Activated CD4-positive, alpha-beta T cell treated with anti-CD3 and anti-CD28 coated beads, Interleukin-2, amount 50 U/mL, for 16 hours (primary cell): ENCODE measurements around the gene DNAJB12.

Source experiments
- DNase-seq: peaks from one replicate; pipeline ENCODE4 v3.0.0-alpha.2; 2020

DNAJB12 gene

GRCh38 chr10:72283131-72283530 lies 71.6 kb downstream of the DNAJB12 start:
- DNase-seq, result no peak
